DMS79 treated with DMSO at 0.1 percent for 48 hours (cell line): Measurements from ENCODE around the gene SLCO2A1.

Experiments
- DNase-seq: peaks from one replicate; lab custom pipeline; 2025; lab: John Stamatoyannopoulos, UW

The SLCO2A1 gene

GRCh38 chr3:133980035-133980434, 49.7 kb downstream of the SLCO2A1 start:
- DNase-seq, result no peak

- DNase-seq, result no peak
Observed at GRCh38 chr3:133979553-133979952, 50.2 kb downstream of the SLCO2A1 start.

- DNase-seq, result no peak
Observed at GRCh38 chr3:133977568-133977967, 52.2 kb downstream of the SLCO2A1 start.

GRCh38 chr3:133973249-133973980, 56.3 kb downstream of the SLCO2A1 start:
- DNase-seq, result no peak

- DNase-seq, result no peak
Observed at GRCh38 chr3:133972156-133972555, 57.6 kb downstream of the SLCO2A1 start.

- DNase-seq, result no peak
Observed at GRCh38 chr3:133970916-133971315, 58.8 kb downstream of the SLCO2A1 start.

- DNase-seq, result no peak
Observed at GRCh38 chr3:133970339-133970738, 59.4 kb downstream of the SLCO2A1 start.

- DNase-seq, result no peak
Observed at GRCh38 chr3:133967992-133968892, 61.5 kb downstream of the SLCO2A1 start.

- DNase-seq, result no peak
Observed at GRCh38 chr3:133966954-133967353, 62.8 kb downstream of the SLCO2A1 start.

GRCh38 chr3:133965906-133966305, 63.8 kb downstream of the SLCO2A1 start:
- DNase-seq, result no peak

GRCh38 chr3:133965013-133965570, 64.6 kb downstream of the SLCO2A1 start:
- DNase-seq, result no peak

- no peak for DNase-seq
Observed at GRCh38 chr3:133964547-133964946, 65.2 kb downstream of the SLCO2A1 start.

GRCh38 chr3:133963657-133964396, 65.9 kb downstream of the SLCO2A1 start:
- no peak for DNase-seq

GRCh38 chr3:133962849-133963248, 66.9 kb downstream of the SLCO2A1 start:
- DNase-seq, result no peak

GRCh38 chr3:133958071-133958805, 71.5 kb downstream of the SLCO2A1 start:
- DNase-seq, result no peak

- no peak for DNase-seq
Observed at GRCh38 chr3:133956982-133957381, 72.7 kb downstream of the SLCO2A1 start.

- peak; percentile 22 for DNase-seq
Observed at GRCh38 chr3:133956353-133956752, 73.4 kb downstream of the SLCO2A1 start.

GRCh38 chr3:133955892-133956291, 73.8 kb downstream of the SLCO2A1 start:
- peak; percentile 78 for DNase-seq

GRCh38 chr3:133954717-133955360, 74.9 kb downstream of the SLCO2A1 start:
- no peak for DNase-seq

GRCh38 chr3:133953297-133953696, 76.4 kb downstream of the SLCO2A1 start:
- DNase-seq, result no peak

GRCh38 chr3:133949438-133949837, 80.3 kb downstream of the SLCO2A1 start:
- peak; percentile 83 for DNase-seq
